Stomach (tissue), 4 donors: Measurements from ENCODE around the gene UTP20.

ENCODE experiments used
- CTCF ChIP-seq, 7 experiments: fragments of 450-650 bp in 4 of 7; fragments of 200-600 bp in 3 of 7; sonication (generic) in 3 of 7; IDR thresholded peaks; one replicate each; pipeline ENCODE4 v1.5.1; 2016 to 2019; ENCODE audit warnings: antibody characterized with exemption in 7 of 7, control low read depth in 2 of 7, mild to moderate bottlenecking in 1 of 7
- POLR2AphosphoS5 ChIP-seq, 3 donors: sonication (generic); formaldehyde crosslinking; IDR thresholded peaks; one replicate each; pipeline ENCODE4 v1.6.1; 2016; ENCODE audit warnings: antibody characterized with exemption in 3 of 3

GRCh38 chr12:101305226-101305779 lies 25.4 kb downstream of the UTP20 start:
- TF ChIP-seq CTCF (IDR thresholded peaks at IDR 0.05) (no peak), POLR2AphosphoS5 (IDR thresholded peaks at IDR 0.05) (no peak)
